Mammary epithelial cell (primary cell): ENCODE results near the gene TRMT61A.

Experiments used
- CTCF ChIP-seq, 2 donors: IDR thresholded peaks in 1 of 2; conservative IDR thresholded peaks in 1 of 2; 2 replicates each; pipeline ENCODE4 v1.5.1; 2011 to 2012; ENCODE audit warnings: inconsistent platforms in 2 of 2, low read length in 2 of 2, mild to moderate bottlenecking in 2 of 2, control low read depth in 1 of 2, low read depth in 1 of 2; ENCODE audit not compliant: insufficient read depth in 1 of 2; ENCODE audit errors: extremely low read depth in 1 of 2
- EZH2 ChIP-seq: IDR thresholded peaks from 2 replicates; pipeline ENCODE4 v1.6.1; 2012; ENCODE audit warnings: low read length, inconsistent platforms, borderline replicate concordance

DNA sequence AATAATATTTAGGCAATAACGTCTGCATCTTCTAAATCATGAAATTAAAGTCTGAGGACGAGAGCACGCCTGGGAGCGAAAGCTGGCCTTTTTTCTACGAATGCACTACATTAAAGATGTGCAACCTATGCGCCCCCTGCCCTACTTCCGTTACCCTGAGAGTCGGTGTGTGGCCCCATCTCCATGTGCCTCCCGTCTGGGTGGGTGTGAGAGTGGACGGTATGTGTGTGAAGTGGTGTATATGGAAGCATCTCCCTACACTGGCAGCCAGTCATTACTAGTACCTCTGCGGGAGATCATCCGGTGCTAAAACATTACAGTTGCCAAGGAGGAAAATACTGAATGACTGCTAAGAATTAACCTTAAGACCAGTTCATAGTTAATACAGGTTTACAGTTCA, 25.7 kb upstream of the TRMT61A start:
- TF ChIP-seq CTCF (conservative IDR thresholded peaks at IDR 0.05 in 1 of 2, IDR thresholded peaks at IDR 0.05 in 1 of 2; ENCODE audit: extremely low read depth in 1 of 2, insufficient read depth in 1 of 2, low read depth in 1 of 2, low read length in 2 of 2) (no peak), EZH2 (no peak)
